HepG2 (cell line): ENCODE data around the gene C2. TPM values are rescaled to one million over a fixed set of nuclear protein-coding genes. Genes with fewer than 3 reads are reported as not detected.

Experiments used
- CBX2 ChIP-seq, 2 experiments: fragments of 200-600 bp in 1 of 2; sonication (generic); formaldehyde crosslinking in 1 of 2; IDR thresholded peaks; 2 replicates each; pipeline versions ENCODE4 v1.7.0 to v1.8.1; 2018 to 2022; ENCODE audit warnings: low read depth in 2 of 2, low read length in 1 of 2, mild to moderate bottlenecking in 1 of 2, missing genetic modification reagents in 1 of 2
- EED ChIP-seq: sonication (generic); formaldehyde crosslinking; IDR thresholded peaks from 2 replicates; pipeline ENCODE4 v1.5.0; 2020; ENCODE audit warnings: mild to moderate bottlenecking, missing genetic modification reagents
- ESRRA ChIP-seq: sonication (generic); formaldehyde crosslinking; IDR thresholded peaks from 2 replicates; pipeline ENCODE4 v1.5.1; 2020; ENCODE audit warnings: mild to moderate bottlenecking, low read depth, missing genetic modification reagents
- FOXK1 ChIP-seq: sonication (generic); formaldehyde crosslinking; IDR thresholded peaks from 2 replicates; pipeline ENCODE4 v1.4.0; 2020; ENCODE audit warnings: low read depth, missing genetic modification reagents, borderline replicate concordance
- HIVEP1 ChIP-seq: sonication (generic); formaldehyde crosslinking; IDR thresholded peaks from 2 replicates; pipeline ENCODE4 v1.4.0; 2020; ENCODE audit warnings: mild to moderate bottlenecking, missing genetic modification reagents
- KDM5B ChIP-seq: sonication (generic); formaldehyde crosslinking; IDR thresholded peaks from 2 replicates; pipeline ENCODE4 v1.4.0; 2020; ENCODE audit warnings: missing genetic modification reagents, mild to moderate bottlenecking, borderline replicate concordance
- KMT2A ChIP-seq: sonication (generic); formaldehyde crosslinking; IDR thresholded peaks from 2 replicates; pipeline ENCODE4 v1.4.0; 2020; ENCODE audit warnings: missing genetic modification reagents
- MAFF ChIP-seq: IDR thresholded peaks from 2 replicates; pipeline ENCODE4 v1.6.1; 2011; ENCODE audit warnings: low read depth, low read length, improper control_type of control experiment
- MTA1 ChIP-seq: sonication (generic); formaldehyde crosslinking; IDR thresholded peaks from 2 replicates; pipeline ENCODE4 v1.4.0; 2020; ENCODE audit warnings: missing genetic modification reagents, mild to moderate bottlenecking, borderline replicate concordance
- PCBP1 ChIP-seq: fragments of 200-400 bp; formaldehyde crosslinking; IDR thresholded peaks from 2 replicates; pipeline ENCODE4 v1.6.1; 2017; ENCODE audit warnings: mild to moderate bottlenecking, low read depth, low read length, borderline replicate concordance
- RBFOX2 ChIP-seq: fragments of 200-400 bp; formaldehyde crosslinking; IDR thresholded peaks from 2 replicates; pipeline ENCODE4 v1.6.1; 2017; ENCODE audit warnings: low read depth, mild to moderate bottlenecking, low read length
- SP2 ChIP-seq: sonication (generic); formaldehyde crosslinking; IDR thresholded peaks from 2 replicates; pipeline ENCODE4 v1.5.1; 2020; ENCODE audit warnings: mild to moderate bottlenecking, missing genetic modification reagents
- SP4 ChIP-seq: sonication (generic); formaldehyde crosslinking; IDR thresholded peaks from 2 replicates; pipeline ENCODE4 v1.8.1; 2023; ENCODE audit warnings: mild to moderate bottlenecking, missing genetic modification reagents
- U2AF1 ChIP-seq: fragments of 200-400 bp; formaldehyde crosslinking; optimal IDR thresholded peaks from 2 replicates; pipeline ENCODE3; 2017; ENCODE audit warnings: mild to moderate bottlenecking, low read depth, low read length
- ZEB1 ChIP-seq: IDR thresholded peaks from 2 replicates; pipeline ENCODE4 v1.6.1; 2012; ENCODE audit warnings: mild to moderate bottlenecking, low read depth, inconsistent platforms; ENCODE audit not compliant: insufficient replicate concordance
- ZNF354B ChIP-seq: sonication (generic); formaldehyde crosslinking; IDR thresholded peaks from 2 replicates; pipeline ENCODE4 v1.8.0; 2022; ENCODE audit warnings: mild to moderate bottlenecking, missing genetic modification reagents
- ZNF510 ChIP-seq: sonication (generic); formaldehyde crosslinking; IDR thresholded peaks from 2 replicates; pipeline ENCODE4 v1.4.0; 2020; ENCODE audit warnings: low read depth, mild to moderate bottlenecking, missing genetic modification reagents
- ZNF530 ChIP-seq: sonication (generic); formaldehyde crosslinking; IDR thresholded peaks from 2 replicates; pipeline ENCODE4 v1.5.0; 2020; ENCODE audit warnings: low read depth, mild to moderate bottlenecking, missing genetic modification reagents
- ZNF589 ChIP-seq: sonication (generic); formaldehyde crosslinking; conservative IDR thresholded peaks from 2 replicates; pipeline ENCODE4 v1.8.0; 2022; ENCODE audit warnings: mild to moderate bottlenecking, moderate library complexity, missing genetic modification reagents
- ZNF790 ChIP-seq: sonication (generic); formaldehyde crosslinking; IDR thresholded peaks from 2 replicates; pipeline ENCODE4 v1.8.0; 2022; ENCODE audit warnings: missing genetic modification reagents, mild to moderate bottlenecking, borderline replicate concordance
- ZSCAN9 ChIP-seq: IDR thresholded peaks from 2 replicates; pipeline ENCODE4 v1.6.1; 2016; ENCODE audit warnings: borderline replicate concordance
- polyA plus RNA-seq, 8 experiments: library from polyadenylated mRNA; depleted of rRNA in 3 of 8; stranded (reverse) in 7 of 8; unstranded in 1 of 8; fragments of >200 nt; fragmentation: Illumina TruSeq in 4 of 8; extraction: Trizol in 4 of 8; gene quantifications; 2 replicates each; pipeline versions ENCODE4 v1.2.1 to v1.2.3, GENCODE V29; 2011 to 2016; ENCODE audit warnings: low read depth in 4 of 8, missing spikeins in 1 of 8, mixed read lengths in 1 of 8; ENCODE audit not compliant: insufficient read depth in 1 of 8
- total RNA-seq, 5 experiments: library from RNA; depleted of rRNA; stranded (reverse); fragments of >200 nt; fragmentation: Illumina TruSeq; extraction: Trizol; gene quantifications; 2 replicates each; pipeline ENCODE4 v1.2.3, GENCODE V29; 2016; ENCODE audit warnings: low read depth in 1 of 5
- TF ChIP-seq, protein P1 (sequence below): sonication (generic); formaldehyde crosslinking; IDR thresholded peaks from 2 replicates; pipeline ENCODE4 v1.4.0; 2020; ENCODE audit warnings: missing genetic modification reagents, borderline replicate concordance
- TF ChIP-seq, protein P2 (sequence below): sonication (generic); formaldehyde crosslinking; IDR thresholded peaks from 2 replicates; pipeline ENCODE4 v1.8.0; 2022; ENCODE audit warnings: mild to moderate bottlenecking, missing genetic modification reagents, moderate library complexity
- TF ChIP-seq, protein P3 (sequence below): sonication (generic); formaldehyde crosslinking; IDR thresholded peaks from 2 replicates; pipeline ENCODE4 v1.4.0; 2020; ENCODE audit warnings: missing genetic modification reagents

C2 gene
- total and polyA plus RNA-seq, 2 of the 13 experiments (the other 11 are each of a cell fraction or from before 2014, with no cell fraction given), result 165 to 307 TPM

DNA sequence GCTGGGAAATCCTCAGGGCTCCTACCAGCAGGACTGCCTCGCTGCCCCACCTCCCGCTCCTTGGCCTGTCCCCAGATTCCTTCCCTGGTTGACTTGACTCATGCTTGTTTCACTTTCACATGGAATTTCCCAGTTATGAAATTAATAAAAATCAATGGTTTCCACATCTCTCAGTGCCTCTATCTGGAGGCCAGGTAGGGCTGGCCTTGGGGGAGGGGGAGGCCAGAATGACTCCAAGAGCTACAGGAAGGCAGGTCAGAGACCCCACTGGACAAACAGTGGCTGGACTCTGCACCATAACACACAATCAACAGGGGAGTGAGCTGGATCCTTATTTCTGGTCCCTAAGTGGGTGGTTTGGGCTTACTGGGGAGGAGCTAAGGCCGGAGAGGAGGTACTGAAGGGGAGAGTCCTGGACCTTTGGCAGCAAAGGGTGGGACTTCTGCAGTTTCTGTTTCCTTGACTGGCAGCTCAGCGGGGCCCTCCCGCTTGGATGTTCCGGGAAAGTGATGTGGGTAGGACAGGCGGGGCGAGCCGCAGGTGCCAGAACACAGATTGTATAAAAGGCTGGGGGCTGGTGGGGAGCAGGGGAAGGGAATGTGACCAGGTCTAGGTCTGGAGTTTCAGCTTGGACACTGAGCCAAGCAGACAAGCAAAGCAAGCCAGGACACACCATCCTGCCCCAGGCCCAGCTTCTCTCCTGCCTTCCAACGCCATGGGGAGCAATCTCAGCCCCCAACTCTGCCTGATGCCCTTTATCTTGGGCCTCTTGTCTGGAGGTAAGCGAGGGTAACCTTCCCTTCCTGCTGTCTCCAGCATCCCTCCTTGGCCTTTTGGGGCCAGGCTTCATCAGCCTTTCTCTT is 18.2 kb downstream of the C2 start, which contains the start of gene CFB (continued):
- TF ChIP-seq ZNF790 (CRISPR knock-in tag), result no peak; the same call in 1 of the 2 replicates
- TF ChIP-seq, protein P1, sequence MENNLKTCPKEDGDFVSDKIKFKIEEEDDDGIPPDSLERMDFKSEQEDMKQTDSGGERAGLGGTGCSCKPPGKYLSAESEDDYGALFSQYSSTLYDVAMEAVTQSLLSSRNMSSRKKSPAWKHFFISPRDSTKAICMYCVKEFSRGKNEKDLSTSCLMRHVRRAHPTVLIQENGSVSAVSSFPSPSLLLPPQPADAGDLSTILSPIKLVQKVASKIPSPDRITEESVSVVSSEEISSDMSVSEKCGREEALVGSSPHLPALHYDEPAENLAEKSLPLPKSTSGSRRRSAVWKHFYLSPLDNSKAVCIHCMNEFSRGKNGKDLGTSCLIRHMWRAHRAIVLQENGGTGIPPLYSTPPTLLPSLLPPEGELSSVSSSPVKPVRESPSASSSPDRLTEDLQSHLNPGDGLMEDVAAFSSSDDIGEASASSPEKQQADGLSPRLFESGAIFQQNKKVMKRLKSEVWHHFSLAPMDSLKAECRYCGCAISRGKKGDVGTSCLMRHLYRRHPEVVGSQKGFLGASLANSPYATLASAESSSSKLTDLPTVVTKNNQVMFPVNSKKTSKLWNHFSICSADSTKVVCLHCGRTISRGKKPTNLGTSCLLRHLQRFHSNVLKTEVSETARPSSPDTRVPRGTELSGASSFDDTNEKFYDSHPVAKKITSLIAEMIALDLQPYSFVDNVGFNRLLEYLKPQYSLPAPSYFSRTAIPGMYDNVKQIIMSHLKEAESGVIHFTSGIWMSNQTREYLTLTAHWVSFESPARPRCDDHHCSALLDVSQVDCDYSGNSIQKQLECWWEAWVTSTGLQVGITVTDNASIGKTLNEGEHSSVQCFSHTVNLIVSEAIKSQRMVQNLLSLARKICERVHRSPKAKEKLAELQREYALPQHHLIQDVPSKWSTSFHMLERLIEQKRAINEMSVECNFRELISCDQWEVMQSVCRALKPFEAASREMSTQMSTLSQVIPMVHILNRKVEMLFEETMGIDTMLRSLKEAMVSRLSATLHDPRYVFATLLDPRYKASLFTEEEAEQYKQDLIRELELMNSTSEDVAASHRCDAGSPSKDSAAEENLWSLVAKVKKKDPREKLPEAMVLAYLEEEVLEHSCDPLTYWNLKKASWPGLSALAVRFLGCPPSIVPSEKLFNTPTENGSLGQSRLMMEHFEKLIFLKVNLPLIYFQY, result peak; percentile 56; the same call in 1 of the 2 replicates
- peak; percentile 73 for TF ChIP-seq ESRRA (CRISPR knock-in tag)
- peak; percentile 69; the same call in 1 of the 2 replicates for TF ChIP-seq ZSCAN9 (CRISPR knock-in tag)
- TF ChIP-seq KMT2A, result no peak
- TF ChIP-seq ZEB1, result peak; percentile 84
- peak; percentile 94 for TF ChIP-seq SP4 (CRISPR knock-in tag)
- peak; percentile 74 for TF ChIP-seq SP2
- TF ChIP-seq FOXK1 (CRISPR knock-in tag), result peak; percentile 88
- no peak for TF ChIP-seq MAFF
- TF ChIP-seq, protein P2, sequence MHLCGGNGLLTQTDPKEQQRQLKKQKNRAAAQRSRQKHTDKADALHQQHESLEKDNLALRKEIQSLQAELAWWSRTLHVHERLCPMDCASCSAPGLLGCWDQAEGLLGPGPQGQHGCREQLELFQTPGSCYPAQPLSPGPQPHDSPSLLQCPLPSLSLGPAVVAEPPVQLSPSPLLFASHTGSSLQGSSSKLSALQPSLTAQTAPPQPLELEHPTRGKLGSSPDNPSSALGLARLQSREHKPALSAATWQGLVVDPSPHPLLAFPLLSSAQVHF (CRISPR knock-in tag), result no peak
- peak; percentile 63 for TF ChIP-seq HIVEP1 (CRISPR knock-in tag)
- no peak for TF ChIP-seq CBX2 (IDR thresholded peaks at IDR 0.05; ENCODE audit: low read depth, low read length)
- TF ChIP-seq CBX2 (CRISPR knock-in tag; IDR thresholded peaks at IDR 0.05; ENCODE audit: low read depth), result no peak
- TF ChIP-seq RBFOX2, result peak; percentile 68
- TF ChIP-seq ZNF510 (CRISPR knock-in tag), result peak; percentile 57; the same call in 1 of the 2 replicates
- no peak for TF ChIP-seq PCBP1
- TF ChIP-seq EED (CRISPR knock-in tag), result no peak; the same call in 1 of the 2 replicates
- TF ChIP-seq, protein P3, sequence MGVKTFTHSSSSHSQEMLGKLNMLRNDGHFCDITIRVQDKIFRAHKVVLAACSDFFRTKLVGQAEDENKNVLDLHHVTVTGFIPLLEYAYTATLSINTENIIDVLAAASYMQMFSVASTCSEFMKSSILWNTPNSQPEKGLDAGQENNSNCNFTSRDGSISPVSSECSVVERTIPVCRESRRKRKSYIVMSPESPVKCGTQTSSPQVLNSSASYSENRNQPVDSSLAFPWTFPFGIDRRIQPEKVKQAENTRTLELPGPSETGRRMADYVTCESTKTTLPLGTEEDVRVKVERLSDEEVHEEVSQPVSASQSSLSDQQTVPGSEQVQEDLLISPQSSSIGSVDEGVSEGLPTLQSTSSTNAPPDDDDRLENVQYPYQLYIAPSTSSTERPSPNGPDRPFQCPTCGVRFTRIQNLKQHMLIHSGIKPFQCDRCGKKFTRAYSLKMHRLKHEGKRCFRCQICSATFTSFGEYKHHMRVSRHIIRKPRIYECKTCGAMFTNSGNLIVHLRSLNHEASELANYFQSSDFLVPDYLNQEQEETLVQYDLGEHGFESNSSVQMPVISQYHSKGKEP (CRISPR knock-in tag), result 0 out of 2 replicates have a peak, but pooled peaks have one; percentile 67
- TF ChIP-seq ZNF354B (CRISPR knock-in tag), result no peak
- peak; percentile 72 for TF ChIP-seq U2AF1
- no peak for TF ChIP-seq ZNF589 (CRISPR knock-in tag)
- TF ChIP-seq ZNF530 (CRISPR knock-in tag), result no peak
- TF ChIP-seq KDM5B (CRISPR knock-in tag), result peak; percentile 87
- peak; percentile 84 for TF ChIP-seq MTA1 (CRISPR knock-in tag)
